GM10248 (cell line): ENCODE results near the gene ZIM2.

ENCODE experiments used
- CTCF ChIA-PET: fragments of 300-600 bp; sonication (Branson Sonifier 250); formaldehyde crosslinking; extraction: SDS; loops from one replicate; lab custom pipeline; 2021; ENCODE audit warnings: antibody characterized with exemption; lab: Yijun Ruan, JAX
- POLR2A ChIA-PET: fragments of 350-650 bp; sonication (Branson Sonifier 250); formaldehyde crosslinking; extraction: SDS; loops from one replicate; lab custom pipeline; 2020; ENCODE audit warnings: antibody characterized with exemption; lab: Yijun Ruan, JAX
- DNase-seq: peaks from one replicate; pipeline ENCODE4 v3.0.0; 2012; ENCODE audit errors: extremely low spot score
- TF ChIP-seq, protein P1 (sequence below): IDR thresholded peaks from 2 replicates; pipeline ENCODE4 v1.5.1; 2012; ENCODE audit warnings: mild to moderate bottlenecking, low read depth; ENCODE audit errors: extremely low read depth, missing control alignments, control extremely low read depth

Gene ZIM2

DNA sequence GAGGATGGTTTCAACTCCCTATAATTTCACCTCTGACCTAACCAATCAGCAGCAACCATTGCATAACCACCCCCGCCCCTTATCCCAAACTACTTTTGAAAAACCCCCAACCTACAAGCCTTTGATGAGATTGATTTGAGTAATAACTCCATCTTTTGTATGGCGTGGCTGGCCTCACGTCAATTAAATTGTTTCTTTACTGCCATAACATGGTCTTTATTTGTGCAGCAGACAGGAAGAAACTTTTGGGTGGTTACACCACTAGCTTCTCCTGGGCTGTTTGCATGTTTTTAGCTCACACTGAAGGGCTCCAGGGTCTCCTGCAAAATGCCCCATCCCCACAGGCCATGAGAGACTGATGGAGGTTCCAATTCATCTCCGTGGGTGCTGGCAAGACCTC lies 34.0 kb upstream of the ZIM2 start:
- POLR2A ChIA-PET: no interaction called here
- CTCF ChIA-PET: no interaction called here
- no peak for DNase-seq
- TF ChIP-seq, protein P1, sequence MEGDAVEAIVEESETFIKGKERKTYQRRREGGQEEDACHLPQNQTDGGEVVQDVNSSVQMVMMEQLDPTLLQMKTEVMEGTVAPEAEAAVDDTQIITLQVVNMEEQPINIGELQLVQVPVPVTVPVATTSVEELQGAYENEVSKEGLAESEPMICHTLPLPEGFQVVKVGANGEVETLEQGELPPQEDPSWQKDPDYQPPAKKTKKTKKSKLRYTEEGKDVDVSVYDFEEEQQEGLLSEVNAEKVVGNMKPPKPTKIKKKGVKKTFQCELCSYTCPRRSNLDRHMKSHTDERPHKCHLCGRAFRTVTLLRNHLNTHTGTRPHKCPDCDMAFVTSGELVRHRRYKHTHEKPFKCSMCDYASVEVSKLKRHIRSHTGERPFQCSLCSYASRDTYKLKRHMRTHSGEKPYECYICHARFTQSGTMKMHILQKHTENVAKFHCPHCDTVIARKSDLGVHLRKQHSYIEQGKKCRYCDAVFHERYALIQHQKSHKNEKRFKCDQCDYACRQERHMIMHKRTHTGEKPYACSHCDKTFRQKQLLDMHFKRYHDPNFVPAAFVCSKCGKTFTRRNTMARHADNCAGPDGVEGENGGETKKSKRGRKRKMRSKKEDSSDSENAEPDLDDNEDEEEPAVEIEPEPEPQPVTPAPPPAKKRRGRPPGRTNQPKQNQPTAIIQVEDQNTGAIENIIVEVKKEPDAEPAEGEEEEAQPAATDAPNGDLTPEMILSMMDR: no peak

DNA sequence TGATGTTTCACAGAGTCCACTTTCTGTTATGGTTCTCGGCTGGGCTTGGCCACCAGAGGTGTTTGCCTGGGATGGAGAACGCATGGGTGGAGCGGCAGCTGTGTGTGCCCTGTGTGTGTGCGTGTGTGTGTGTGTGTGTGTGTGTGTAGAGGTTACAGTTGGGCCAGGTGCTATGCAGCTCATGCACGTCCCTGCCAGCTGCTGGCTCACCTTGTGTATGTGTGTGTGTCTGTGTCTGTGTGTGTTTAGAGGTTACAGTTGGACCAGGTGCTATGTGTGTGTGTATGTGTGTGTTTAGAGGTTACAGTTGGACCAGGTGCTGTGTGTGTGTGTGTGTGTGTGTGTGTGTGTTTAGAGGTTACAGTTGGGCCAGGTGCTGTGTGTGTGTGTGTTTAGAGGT lies 33.0 kb upstream of the ZIM2 start:
- no peak for DNase-seq
- ChIA-PET POLR2A (no interaction called here), CTCF (no interaction called here)
- TF ChIP-seq, protein P1: no peak

DNA sequence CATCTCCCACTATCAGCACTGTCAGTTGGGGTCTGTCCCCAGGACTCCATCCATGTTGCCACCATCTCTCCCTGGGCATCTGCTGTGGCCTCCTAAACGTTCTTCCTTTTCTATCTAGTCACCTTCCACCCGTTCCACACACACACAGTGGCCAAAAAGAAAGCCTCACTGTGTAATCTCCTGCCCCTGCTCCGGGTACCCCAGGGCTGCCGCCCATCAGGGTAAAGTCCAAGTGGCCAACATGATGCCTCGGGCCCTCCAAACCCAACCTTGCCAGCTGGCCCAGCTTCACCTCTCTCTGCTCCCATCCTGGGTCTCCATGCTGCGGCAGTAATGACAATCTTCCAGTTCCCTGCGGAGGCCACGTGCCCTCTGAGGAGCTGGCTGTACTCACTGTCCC lies 29.4 kb upstream of the ZIM2 start:
- TF ChIP-seq, protein P1: no peak
- DNase-seq: no peak
- ChIA-PET CTCF (no interaction called here), POLR2A (no interaction called here)

DNA sequence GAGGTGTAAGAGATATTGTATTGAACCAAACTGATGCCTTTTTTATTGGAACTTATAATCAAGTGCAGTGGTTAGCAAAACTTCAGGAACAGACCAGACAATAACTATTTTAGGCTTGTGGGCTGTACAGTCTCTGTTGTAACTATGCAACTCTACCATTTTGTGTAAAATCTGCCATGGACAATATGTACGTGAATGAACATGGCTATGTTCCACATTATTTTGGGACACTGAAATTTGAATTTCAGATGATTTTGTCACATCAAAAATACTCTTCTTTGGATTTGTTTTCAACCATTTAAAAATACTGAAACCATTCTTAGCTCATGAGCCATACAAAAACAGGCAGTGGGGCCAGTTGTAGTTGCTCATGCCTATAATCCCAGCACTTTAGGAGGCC lies 27.9 kb upstream of the ZIM2 start:
- ChIA-PET CTCF (no interaction called here), POLR2A (no interaction called here)
- TF ChIP-seq, protein P1: no peak
- DNase-seq: no peak

DNA sequence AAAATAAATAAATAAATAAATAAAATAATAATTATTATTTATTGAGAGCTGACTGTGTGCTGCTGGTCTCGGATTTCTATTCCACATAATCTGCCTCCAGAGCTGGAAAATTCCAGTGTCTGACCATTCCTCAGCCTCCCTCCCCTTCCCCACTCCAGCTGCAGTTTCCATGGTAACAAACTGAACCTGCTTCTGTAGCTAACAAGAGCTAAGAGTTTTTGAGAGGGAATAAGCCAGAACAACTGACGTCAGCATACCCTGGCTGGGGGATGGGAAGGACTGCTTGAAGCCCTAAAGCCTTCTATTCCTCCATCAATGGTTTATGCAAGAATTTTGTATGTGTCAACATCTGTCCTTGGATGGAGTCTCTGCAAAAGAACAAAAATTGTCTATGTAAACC lies 26.0 kb upstream of the ZIM2 start:
- no peak for DNase-seq
- TF ChIP-seq, protein P1: no peak

DNA sequence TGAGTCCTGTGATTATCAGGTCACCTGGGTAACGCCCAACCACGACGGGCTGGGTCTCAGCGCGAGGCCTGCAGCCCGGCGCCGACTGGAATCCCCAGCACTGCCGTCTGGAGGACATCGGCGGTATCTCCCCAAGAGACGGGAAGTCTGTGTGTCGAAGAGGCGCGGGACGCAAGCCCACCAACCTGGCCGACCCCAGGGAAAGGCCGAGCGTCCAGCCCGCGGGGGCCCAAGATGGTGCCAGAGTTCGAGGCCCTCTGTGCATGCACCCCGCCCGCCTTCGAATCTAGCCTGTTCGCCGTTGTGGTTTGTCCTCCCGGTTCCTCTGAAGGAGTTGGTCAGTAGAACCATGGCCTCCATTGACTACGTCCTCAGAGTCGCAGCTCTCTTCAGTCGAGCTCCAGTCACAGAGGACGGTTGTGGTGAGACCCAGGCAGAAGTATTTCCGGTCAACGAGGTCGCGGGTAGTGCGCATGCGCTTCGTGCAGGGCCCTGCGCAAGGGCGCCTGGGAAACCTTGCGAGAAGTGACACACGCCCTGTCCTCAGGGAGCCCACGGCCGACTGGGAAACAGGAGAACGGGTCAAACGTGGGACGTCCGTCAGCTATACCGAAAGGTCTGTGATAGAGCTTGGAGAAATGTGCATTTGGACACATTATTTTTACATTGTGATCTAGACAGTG lies 24.1 kb upstream of the ZIM2 start:
- TF ChIP-seq, protein P1: no peak
- CTCF ChIA-PET: interaction anchor here (2.0 kb wide), 1 partner anchor 12 kb away, joined by 4 read pairs; no protein-coding TSS in a partner anchor
- DNase-seq: no peak
- POLR2A ChIA-PET: no interaction called here

More for the DNA sequence above, 26.0 kb upstream of the ZIM2 start:
- ChIA-PET POLR2A (no interaction called here), CTCF (interaction anchor here (0.9 kb wide), 1 partner anchor 10 kb away, joined by 3 read pairs; no protein-coding TSS in a partner anchor)
